ENCODE measurements around the gene CDK12. TPM values are rescaled to one million over a fixed set of nuclear protein-coding genes. Genes with fewer than 3 reads are reported as not detected.

CDK12 gene
- total RNA-seq, 4 donors from 2014 or later = 28.2 to 35.2 (median 30.4) TPM

- Histone ChIP-seq H3K27ac (replicated peaks in 1 of 4) (no peak overlapping the region), H3K9me3 (no peaks in the 10 kb centered on the region), H3K4me3 (no peak overlapping the region), H3K27me3 (no peaks in the 10 kb centered on the region), H3K4me1 (peaks cover 12 to 32% (median 29%) of the 10 kb centered on the region in 4 donors), H3K36me3 (peaks cover 27 to 65% (median 57%) of the 10 kb centered on the region in 4 donors)
- WGBS = 93% methylated on average over 5 of the region's 5 CpGs
- DNase-seq (ENCODE audit: extremely low spot score) = no peak
- TF ChIP-seq POLR2A (IDR thresholded peaks at IDR 0.05; ENCODE audit: low read depth) (no peak), POLR2AphosphoS5 (IDR thresholded peaks at IDR 0.05) (no peak), EP300 (IDR thresholded peaks at IDR 0.05) (no peak), CTCF (IDR thresholded peaks at IDR 0.05) (no peak)
- intact Hi-C loops (cut with DNase I) = no loop called here
Observed at GRCh38 chr17:39447561-39447960, 13.7 kb upstream of the CDK12 start.

- no peaks in the 10 kb centered on the region for H3K9me3 ChIP-seq
- H3K27ac ChIP-seq (replicated peaks in 1 of 4) = no peak overlapping the region
- no peak for DNase-seq (ENCODE audit: extremely low spot score)
- no peak for TF ChIP-seq POLR2A (IDR thresholded peaks at IDR 0.05; ENCODE audit: low read depth)
- no peak for TF ChIP-seq POLR2AphosphoS5 (IDR thresholded peaks at IDR 0.05)
- no peak for TF ChIP-seq CTCF (IDR thresholded peaks at IDR 0.05)
- TF ChIP-seq EP300 (IDR thresholded peaks at IDR 0.05) = no peak
- H3K36me3 ChIP-seq = peaks cover 6 to 40% (median 33%) of the 10 kb centered on the region in 4 donors
- H3K4me3 ChIP-seq = peak overlapping the region; percentile 75 to 97 (median 88)
- H3K4me1 ChIP-seq = peaks cover 12 to 32% (median 29%) of the 10 kb centered on the region in 4 donors
- H3K27me3 ChIP-seq = no peaks in the 10 kb centered on the region
- intact Hi-C loops (cut with DNase I) = loop anchor here (5.0 kb wide), 1 partner anchor 48 kb away; the partner anchor contains the start of gene FBXL20
- WGBS = 89% methylated on average over 13 of the region's 13 CpGs
Observed at GRCh38 chr17:39450051-39450450, 11.2 kb upstream of the CDK12 start.

GRCh38 chr17:39450847-39451581 is 10.3 kb upstream of the CDK12 start, which contains the start of gene MED1:
Gene MED1 (minus strand): TSS chr17:39451263. CDS start chr17:39451062, 201 bp downstream.
- whole genome bisulfite sequencing = 0% methylated on average over 36 of the region's 37 CpGs
- peak in 1 of 3 experiments; percentile 4 for TF ChIP-seq CTCF (IDR thresholded peaks at IDR 0.05)
- TF ChIP-seq POLR2A (IDR thresholded peaks at IDR 0.05; ENCODE audit: low read depth) = peak; percentile 35
- TF ChIP-seq EP300 (IDR thresholded peaks at IDR 0.05) = no peak
- peak; percentile 84 to 85 for TF ChIP-seq POLR2AphosphoS5 (IDR thresholded peaks at IDR 0.05)
- Histone ChIP-seq H3K4me1 (peaks cover 12 to 32% (median 29%) of the 10 kb centered on the region in 4 donors), H3K4me3 (peak within 1 kb of the TSS; percentile 75 to 97 (median 88)), H3K9me3 (no peaks in the 10 kb centered on the region), H3K27me3 (no peaks in the 10 kb centered on the region), H3K27ac (replicated peaks in 1 of 4) (peak within 1 kb of the TSS; percentile 80 to 89 (median 86)), H3K36me3 (peaks cover 0 to 30% (median 23%) of the 10 kb centered on the region in 4 donors)
- intact Hi-C loops (cut with DNase I) = loop anchor here (5.0 kb wide), 1 partner anchor 49 kb away; the partner anchor contains the start of gene FBXL20
- DNase-seq (ENCODE audit: extremely low spot score) = peak; percentile 97

GRCh38 chr17:39455919-39456318 is 5.4 kb upstream of the CDK12 start:
- peaks cover 0 to 15% (median 11%) of the 10 kb centered on the region in 4 donors for H3K4me1 ChIP-seq
- H3K9me3 ChIP-seq = no peaks in the 10 kb centered on the region
- 91% methylated on average over 4 of the region's 4 CpGs for WGBS
- TF ChIP-seq POLR2AphosphoS5 (IDR thresholded peaks at IDR 0.05) = no peak
- no peak for TF ChIP-seq CTCF (IDR thresholded peaks at IDR 0.05)
- TF ChIP-seq EP300 (IDR thresholded peaks at IDR 0.05) = no peak
- no peak for TF ChIP-seq POLR2A (IDR thresholded peaks at IDR 0.05; ENCODE audit: low read depth)
- H3K36me3 ChIP-seq = no peaks in the 10 kb centered on the region
- H3K27me3 ChIP-seq = no peaks in the 10 kb centered on the region
- intact Hi-C loops (cut with DNase I) = no loop called here
- no peak overlapping the region for H3K27ac ChIP-seq (replicated peaks in 1 of 4)
- DNase-seq (ENCODE audit: extremely low spot score) = no peak
- H3K4me3 ChIP-seq = no peak overlapping the region
